Parathyroid adenoma (tissue), 2 donors: ENCODE data around the gene ABTB2.

ENCODE experiments used
- H2AFZ ChIP-seq: fragments of 300-600 bp; sonication (generic); one replicate; pipeline ENCODE4 v1.7.0; 2017; ENCODE audit warnings: antibody characterized with exemption, mild to moderate bottlenecking
- H3K27ac ChIP-seq: fragments of 300-600 bp; sonication (generic); one replicate; pipeline ENCODE4 v1.7.0; 2017
- H3K27me3 ChIP-seq: fragments of 300-600 bp; sonication (generic); one replicate; pipeline ENCODE4 v1.7.0; 2017; ENCODE audit warnings: low read length; ENCODE audit not compliant: control insufficient read depth, insufficient read depth
- H3K36me3 ChIP-seq: fragments of 300-600 bp; sonication (generic); one replicate; pipeline ENCODE4 v1.7.0; 2017; ENCODE audit warnings: low read length; ENCODE audit not compliant: control insufficient read depth, insufficient read depth
- H3K4me1 ChIP-seq: fragments of 300-600 bp; sonication (generic); one replicate; pipeline ENCODE4 v1.7.0; 2017; ENCODE audit warnings: control low read depth
- H3K4me2 ChIP-seq: fragments of 300-600 bp; sonication (generic); one replicate; pipeline ENCODE4 v1.7.0; 2017; ENCODE audit warnings: low read length
- H3K4me3 ChIP-seq: fragments of 300-600 bp; sonication (generic); one replicate; pipeline ENCODE4 v1.7.0; 2017; ENCODE audit warnings: low read depth, low read length
- H3K79me2 ChIP-seq: fragments of 300-600 bp; sonication (generic); one replicate; pipeline ENCODE4 v1.7.0; 2017; ENCODE audit warnings: control low read depth
- H3K9ac ChIP-seq: fragments of 300-600 bp; sonication (generic); one replicate; pipeline ENCODE4 v1.7.0; 2017; ENCODE audit warnings: mild to moderate bottlenecking
- H3K9me3 ChIP-seq: fragments of 300-600 bp; sonication (generic); one replicate; pipeline ENCODE4 v1.7.0; 2017; ENCODE audit warnings: low read length; ENCODE audit not compliant: control insufficient read depth
- TF ChIP-seq, protein P1 (sequence below): fragments of 300-600 bp; sonication (generic); IDR thresholded peaks from one replicate; pipeline ENCODE4 v1.7.0; 2017; ENCODE audit warnings: antibody characterized with exemption, mild to moderate bottlenecking
- donor health status: primary hyperparathyroidism.

The ABTB2 gene

DNA sequence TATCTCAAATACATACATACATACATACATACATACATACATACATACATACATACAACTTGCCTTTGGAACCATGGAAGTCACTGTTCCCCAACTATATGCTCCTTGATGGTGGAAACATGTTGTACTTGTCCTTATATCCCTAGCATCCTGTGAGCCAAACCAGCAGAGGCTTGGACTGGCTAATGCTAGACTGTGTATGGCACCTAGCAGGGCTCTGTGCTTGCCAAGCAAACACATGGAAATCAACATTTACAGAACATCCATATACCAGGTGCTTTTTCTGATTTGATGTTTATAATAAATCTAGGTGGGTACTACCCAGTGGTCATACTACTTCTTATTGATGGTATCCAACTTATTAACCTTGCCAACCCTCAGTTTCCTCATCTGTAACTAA lies 86.1 kb downstream of the ABTB2 start:
- Histone ChIP-seq H3K9me3 (no peaks in the 10 kb centered on the region), H3K9ac (no peak overlapping the region), H3K4me2 (no peak overlapping the region), H2AFZ (no peak overlapping the region), H3K4me3 (no peak overlapping the region), H3K4me1 (peaks cover 2% of the 10 kb centered on the region), H3K79me2 (no peaks in the 10 kb centered on the region), H3K36me3 (no peaks in the 10 kb centered on the region), H3K27ac (no peak overlapping the region), H3K27me3 (no peaks in the 10 kb centered on the region)
- TF ChIP-seq, protein P1, sequence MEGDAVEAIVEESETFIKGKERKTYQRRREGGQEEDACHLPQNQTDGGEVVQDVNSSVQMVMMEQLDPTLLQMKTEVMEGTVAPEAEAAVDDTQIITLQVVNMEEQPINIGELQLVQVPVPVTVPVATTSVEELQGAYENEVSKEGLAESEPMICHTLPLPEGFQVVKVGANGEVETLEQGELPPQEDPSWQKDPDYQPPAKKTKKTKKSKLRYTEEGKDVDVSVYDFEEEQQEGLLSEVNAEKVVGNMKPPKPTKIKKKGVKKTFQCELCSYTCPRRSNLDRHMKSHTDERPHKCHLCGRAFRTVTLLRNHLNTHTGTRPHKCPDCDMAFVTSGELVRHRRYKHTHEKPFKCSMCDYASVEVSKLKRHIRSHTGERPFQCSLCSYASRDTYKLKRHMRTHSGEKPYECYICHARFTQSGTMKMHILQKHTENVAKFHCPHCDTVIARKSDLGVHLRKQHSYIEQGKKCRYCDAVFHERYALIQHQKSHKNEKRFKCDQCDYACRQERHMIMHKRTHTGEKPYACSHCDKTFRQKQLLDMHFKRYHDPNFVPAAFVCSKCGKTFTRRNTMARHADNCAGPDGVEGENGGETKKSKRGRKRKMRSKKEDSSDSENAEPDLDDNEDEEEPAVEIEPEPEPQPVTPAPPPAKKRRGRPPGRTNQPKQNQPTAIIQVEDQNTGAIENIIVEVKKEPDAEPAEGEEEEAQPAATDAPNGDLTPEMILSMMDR, result no peak

DNA sequence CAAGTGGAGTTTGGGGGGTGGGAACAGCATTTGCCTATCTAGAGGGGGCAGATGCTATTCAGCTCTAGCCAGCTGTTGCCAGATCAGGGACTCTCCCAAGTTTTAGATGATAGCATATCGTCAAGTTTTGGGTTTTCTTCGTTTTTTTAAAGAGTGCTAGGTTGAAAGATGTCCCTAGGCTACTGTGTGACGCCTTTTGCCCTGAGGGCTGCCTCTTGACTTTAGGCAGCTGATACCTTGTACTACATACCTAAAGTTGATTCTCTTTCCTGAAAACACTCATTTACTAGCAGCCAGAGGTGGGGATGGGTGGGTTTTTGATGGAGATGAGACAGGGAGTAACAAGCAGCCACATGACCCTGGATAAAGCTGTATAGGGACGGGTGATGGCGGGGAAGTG lies 87.1 kb downstream of the ABTB2 start:
- Histone ChIP-seq H2AFZ (no peak overlapping the region), H3K36me3 (no peaks in the 10 kb centered on the region), H3K9me3 (no peaks in the 10 kb centered on the region), H3K4me3 (no peak overlapping the region), H3K9ac (no peak overlapping the region), H3K27me3 (no peaks in the 10 kb centered on the region), H3K4me1 (peaks cover 2% of the 10 kb centered on the region), H3K79me2 (no peaks in the 10 kb centered on the region), H3K4me2 (no peak overlapping the region), H3K27ac (no peak overlapping the region)
- TF ChIP-seq, protein P1, result no peak

DNA sequence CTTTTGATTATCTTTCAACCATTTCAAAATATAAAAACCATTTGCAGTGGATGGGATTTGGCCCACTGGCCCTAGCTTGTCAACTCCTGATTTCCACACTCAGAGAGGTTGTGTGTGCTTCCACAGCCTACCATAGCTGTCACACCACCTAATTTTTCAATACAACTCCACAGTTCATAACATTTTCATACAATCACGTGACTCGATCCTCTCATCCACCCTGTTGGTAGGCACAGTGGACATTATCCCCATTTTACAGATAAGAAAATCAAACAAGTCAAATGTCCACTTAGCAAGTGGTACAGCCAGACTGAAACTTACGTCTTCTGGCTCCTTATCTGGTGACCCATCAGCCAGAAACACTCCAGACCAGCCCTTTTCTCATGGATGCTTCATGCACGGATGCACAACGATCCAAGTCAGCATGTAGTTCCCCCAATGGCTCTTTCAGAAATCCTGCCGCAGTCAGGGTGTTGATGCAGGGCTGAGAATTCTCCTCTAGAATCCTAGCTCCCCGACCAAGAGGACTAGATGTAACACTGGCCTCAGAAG lies 88.0 kb downstream of the ABTB2 start:
- Histone ChIP-seq H3K4me1 (peaks cover 2% of the 10 kb centered on the region), H3K27me3 (no peaks in the 10 kb centered on the region), H3K9me3 (no peaks in the 10 kb centered on the region), H3K79me2 (no peaks in the 10 kb centered on the region), H3K27ac (no peak overlapping the region), H3K4me2 (no peak overlapping the region), H3K4me3 (no peak overlapping the region), H2AFZ (no peak overlapping the region), H3K36me3 (no peaks in the 10 kb centered on the region), H3K9ac (no peak overlapping the region)
- TF ChIP-seq, protein P1, result no peak

DNA sequence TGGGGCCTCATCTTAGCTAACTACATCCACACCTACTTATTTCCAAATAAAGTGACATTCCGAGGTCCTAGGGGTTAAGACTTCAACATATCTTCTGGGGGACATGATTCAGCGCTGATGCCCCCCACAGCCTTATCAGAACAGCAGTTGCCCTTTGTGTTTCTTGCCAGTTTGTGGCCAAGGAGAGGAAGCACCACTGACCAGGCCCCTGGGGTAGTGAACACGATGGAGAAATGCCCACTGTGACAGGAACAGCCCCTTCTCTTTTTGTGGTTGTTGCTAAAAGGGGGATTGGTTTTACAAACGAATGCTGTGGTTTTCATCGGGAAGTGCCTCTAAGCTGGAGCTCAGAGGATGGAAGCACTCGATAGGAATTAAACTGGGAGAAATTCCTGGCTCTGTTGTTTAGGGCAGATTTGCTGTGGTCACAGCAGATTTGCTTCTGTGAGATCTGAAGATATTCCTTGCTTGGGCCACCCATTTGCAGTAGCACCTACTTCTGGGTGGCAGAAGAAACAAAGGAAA lies 88.8 kb downstream of the ABTB2 start:
- TF ChIP-seq, protein P1, result no peak
- Histone ChIP-seq H3K9ac (no peak overlapping the region), H3K4me1 (peaks cover 2% of the 10 kb centered on the region), H2AFZ (no peak overlapping the region), H3K4me3 (no peak overlapping the region), H3K27ac (no peak overlapping the region), H3K27me3 (no peaks in the 10 kb centered on the region), H3K79me2 (no peaks in the 10 kb centered on the region), H3K9me3 (no peaks in the 10 kb centered on the region), H3K36me3 (no peaks in the 10 kb centered on the region), H3K4me2 (no peak overlapping the region)

DNA sequence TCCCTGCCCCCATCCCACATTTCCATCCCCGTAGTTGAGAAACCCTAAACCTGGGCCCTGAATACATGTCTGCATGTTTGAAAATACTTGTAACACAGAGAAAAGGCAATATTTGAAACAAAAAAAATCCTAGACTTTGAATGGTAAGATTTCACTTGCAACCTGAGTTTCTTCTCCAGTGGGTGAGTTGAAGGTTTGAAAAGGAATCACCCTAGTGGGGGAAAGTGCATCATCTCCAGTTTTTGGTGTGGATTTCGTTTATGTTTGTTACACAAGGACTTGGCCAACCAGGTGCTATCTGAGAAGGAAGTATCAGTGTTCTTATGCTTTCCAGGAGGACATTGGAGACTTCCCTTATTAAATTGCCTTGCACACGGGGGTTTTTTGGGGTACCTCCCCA lies 90.4 kb downstream of the ABTB2 start:
- Histone ChIP-seq H3K9me3 (no peaks in the 10 kb centered on the region), H3K4me2 (no peak overlapping the region), H3K4me1 (peaks cover 2% of the 10 kb centered on the region), H3K4me3 (no peak overlapping the region), H3K9ac (no peak overlapping the region), H2AFZ (no peak overlapping the region), H3K27ac (no peak overlapping the region), H3K27me3 (no peaks in the 10 kb centered on the region), H3K79me2 (no peaks in the 10 kb centered on the region), H3K36me3 (no peaks in the 10 kb centered on the region)
- TF ChIP-seq, protein P1, result no peak
